ENCODE data around the gene CIB4. TPM values are rescaled to one million over a fixed set of nuclear protein-coding genes. Genes with fewer than 3 reads are reported as not detected.
A peak's percentile ranks its signal among the peaks of the same experiment; 100 is the strongest.

The CIB4 gene
- total and polyA plus RNA-seq, 9 donors: 3.9 TPM; not detected in 8

DNA sequence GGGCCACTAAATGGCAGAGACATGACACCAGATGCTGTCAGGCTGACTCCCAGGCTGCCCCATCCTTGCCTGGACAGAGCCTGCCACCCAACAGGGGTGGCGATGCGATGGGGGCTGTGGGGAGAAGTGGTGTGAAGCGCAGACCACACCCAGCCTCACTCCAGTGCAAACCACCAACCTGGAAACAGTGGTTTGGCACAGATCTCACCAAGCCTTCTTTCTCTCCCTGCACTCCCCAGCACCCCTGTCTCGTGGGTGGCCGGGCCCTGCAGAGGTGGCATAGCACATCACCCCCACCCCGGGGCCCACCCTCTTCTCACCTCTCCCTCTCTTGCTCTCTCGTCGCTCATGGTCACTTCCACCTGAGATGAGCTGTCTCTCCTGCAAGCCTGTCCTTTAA is 32.6 kb downstream of the CIB4 start:
- whole genome bisulfite sequencing, 3 donors: 83 to 94% (median 93%) methylated on average over 8 of the region's 8 CpGs
- intact Hi-C loops (cut with DNase I): loop anchor here in 2 of 4 donors (5.0 kb wide), 2 partner anchors 134 to 139 kb away; no protein-coding TSS in a partner anchor
- no peaks in the 10 kb centered on the region for H3K9me3 ChIP-seq

DNA sequence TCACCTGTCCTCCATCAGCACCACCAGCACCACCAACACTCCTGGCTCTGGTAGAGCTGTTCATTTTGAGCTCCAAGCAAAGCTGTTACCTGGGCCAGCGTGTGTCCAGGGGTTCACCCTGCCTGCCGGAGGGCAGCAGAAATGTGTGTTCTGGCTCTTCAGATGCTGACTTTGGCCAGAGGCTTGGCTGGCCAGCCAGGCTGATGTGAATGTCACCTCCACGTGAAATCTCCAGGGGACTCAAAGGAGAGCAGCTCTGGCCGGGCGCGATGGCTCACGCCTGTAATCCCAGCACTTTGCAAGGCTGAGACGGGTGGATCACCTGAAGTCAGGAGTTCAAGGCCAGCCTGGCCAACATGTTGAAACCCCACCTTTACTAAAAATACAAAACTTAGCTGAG is 33.5 kb downstream of the CIB4 start:
- WGBS, 3 donors: 82 to 90% (median 88%) methylated on average over 8 of the region's 8 CpGs
- Histone ChIP-seq H3K36me3 (no peaks in the 10 kb centered on the region), H3K27ac (no peak overlapping the region), H3K9me3 (no peaks in the 10 kb centered on the region), H3K4me3 (no peak overlapping the region), H3K4me1 (ENCODE audit: insufficient read depth) (peaks cover 4% of the 10 kb centered on the region), H3K27me3 (no peaks in the 10 kb centered on the region)
- no peak for DNase-seq
- intact Hi-C loops (cut with DNase I): loop anchor here in 3 of 4 donors (2.0 to 5.0 kb wide), 3 partner anchors 135 to 140 kb away; no protein-coding TSS in a partner anchor
- TF ChIP-seq POLR2A (IDR thresholded peaks at IDR 0.05) (no peak), EP300 (IDR thresholded peaks at IDR 0.05) (no peak)
- TF ChIP-seq, protein P1, sequence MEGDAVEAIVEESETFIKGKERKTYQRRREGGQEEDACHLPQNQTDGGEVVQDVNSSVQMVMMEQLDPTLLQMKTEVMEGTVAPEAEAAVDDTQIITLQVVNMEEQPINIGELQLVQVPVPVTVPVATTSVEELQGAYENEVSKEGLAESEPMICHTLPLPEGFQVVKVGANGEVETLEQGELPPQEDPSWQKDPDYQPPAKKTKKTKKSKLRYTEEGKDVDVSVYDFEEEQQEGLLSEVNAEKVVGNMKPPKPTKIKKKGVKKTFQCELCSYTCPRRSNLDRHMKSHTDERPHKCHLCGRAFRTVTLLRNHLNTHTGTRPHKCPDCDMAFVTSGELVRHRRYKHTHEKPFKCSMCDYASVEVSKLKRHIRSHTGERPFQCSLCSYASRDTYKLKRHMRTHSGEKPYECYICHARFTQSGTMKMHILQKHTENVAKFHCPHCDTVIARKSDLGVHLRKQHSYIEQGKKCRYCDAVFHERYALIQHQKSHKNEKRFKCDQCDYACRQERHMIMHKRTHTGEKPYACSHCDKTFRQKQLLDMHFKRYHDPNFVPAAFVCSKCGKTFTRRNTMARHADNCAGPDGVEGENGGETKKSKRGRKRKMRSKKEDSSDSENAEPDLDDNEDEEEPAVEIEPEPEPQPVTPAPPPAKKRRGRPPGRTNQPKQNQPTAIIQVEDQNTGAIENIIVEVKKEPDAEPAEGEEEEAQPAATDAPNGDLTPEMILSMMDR (IDR thresholded peaks at IDR 0.05): no peak

More for the DNA sequence above, 32.6 kb downstream of the CIB4 start:
- Histone ChIP-seq H3K36me3 (no peaks in the 10 kb centered on the region), H3K27ac (no peak overlapping the region), H3K27me3 (no peaks in the 10 kb centered on the region), H3K4me1 (ENCODE audit: insufficient read depth) (peaks cover 6% of the 10 kb centered on the region), H3K4me3 (no peak overlapping the region)
- no peak for DNase-seq
- TF ChIP-seq, protein P1 (IDR thresholded peaks at IDR 0.05): no peak
- TF ChIP-seq EP300 (IDR thresholded peaks at IDR 0.05): no peak
- no peak for TF ChIP-seq POLR2A (IDR thresholded peaks at IDR 0.05)

DNA sequence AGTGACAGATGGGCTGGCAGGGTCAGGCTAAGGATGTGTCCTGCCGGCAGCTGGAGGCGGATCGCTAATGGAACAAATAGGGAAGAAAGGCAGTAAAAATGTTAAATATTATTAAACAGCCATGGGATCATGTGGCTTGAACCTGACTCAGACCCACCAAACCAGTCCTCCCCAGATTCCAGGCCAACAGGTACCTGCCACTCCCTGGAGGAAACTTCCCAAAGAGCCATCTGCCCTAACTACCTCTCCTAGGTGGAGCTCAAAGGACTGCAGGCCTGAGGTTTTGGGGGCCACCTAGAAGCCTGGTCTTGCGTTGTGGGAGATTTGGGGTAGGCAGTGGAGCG is 34.3 kb downstream of the CIB4 start:
- H3K9me3 ChIP-seq: no peaks in the 10 kb centered on the region
- H3K36me3 ChIP-seq: no peaks in the 10 kb centered on the region
- TF ChIP-seq POLR2A (IDR thresholded peaks at IDR 0.05) (no peak), EP300 (IDR thresholded peaks at IDR 0.05) (no peak)
- TF ChIP-seq, protein P1 (IDR thresholded peaks at IDR 0.05): no peak
- H3K27ac ChIP-seq: no peak overlapping the region
- DNase-seq: no peak
- intact Hi-C loops (cut with DNase I): loop anchor here in 3 of 4 donors (2.0 to 5.0 kb wide), 3 partner anchors 135 to 140 kb away; no protein-coding TSS in a partner anchor
- 84 to 91% (median 89%) methylated on average over 5 of the region's 5 CpGs for WGBS, 3 donors
- no peaks in the 10 kb centered on the region for H3K27me3 ChIP-seq
- H3K4me1 ChIP-seq (ENCODE audit: insufficient read depth): no peaks in the 10 kb centered on the region
- no peak overlapping the region for H3K4me3 ChIP-seq

DNA sequence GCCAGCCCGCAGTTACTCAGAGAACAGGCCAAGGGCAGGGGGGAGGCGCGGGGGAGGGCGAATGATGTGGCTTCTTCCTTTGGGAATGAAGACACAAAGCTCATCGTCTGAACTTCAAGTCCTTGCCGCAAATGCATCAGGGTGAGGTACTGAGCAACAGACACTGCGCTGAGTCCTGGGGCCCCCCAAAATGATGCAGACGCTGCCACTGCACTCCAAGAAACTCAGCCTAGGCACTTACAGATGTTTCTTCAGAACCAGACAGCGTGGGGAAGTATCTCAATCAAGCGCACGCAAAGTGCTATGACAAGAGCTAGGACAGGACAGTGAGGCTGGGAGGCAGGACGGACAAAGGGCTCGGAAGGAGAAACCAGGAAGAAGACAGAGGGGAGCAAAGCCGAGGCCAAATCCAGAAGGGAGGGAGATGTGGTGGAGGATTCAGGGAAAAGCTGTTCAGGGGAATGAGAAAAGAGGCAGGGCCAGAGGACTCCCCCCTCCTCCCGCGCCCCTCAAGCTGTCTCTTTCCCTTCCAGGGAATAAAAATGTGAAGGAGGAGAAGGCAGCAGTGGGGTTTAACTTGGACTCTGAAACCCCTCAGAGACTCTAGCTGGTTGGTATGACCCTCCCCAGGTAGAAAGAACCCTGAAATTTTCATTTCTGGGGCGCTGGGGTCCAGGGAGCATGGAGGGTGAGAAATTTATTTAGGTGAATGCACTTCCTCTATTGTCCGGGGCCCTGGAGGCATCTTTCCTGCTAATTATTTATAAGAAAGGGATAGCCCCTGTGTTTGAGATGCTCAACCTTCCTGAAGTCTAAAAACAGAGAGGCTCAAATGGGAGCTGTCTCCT is 34.9 kb downstream of the CIB4 start:
- 60 to 66% (median 65%) methylated on average over 18 of the region's 18 CpGs for WGBS, 3 donors
- H3K4me3 ChIP-seq: no peak overlapping the region
- no peaks in the 10 kb centered on the region for H3K9me3 ChIP-seq
- peak in 4 of 5 donors; percentile 41 to 68 (median 56) for DNase-seq
- TF ChIP-seq POLR2A (IDR thresholded peaks at IDR 0.05): no peak
- no peak for TF ChIP-seq EP300 (IDR thresholded peaks at IDR 0.05)
- TF ChIP-seq, protein P1 (IDR thresholded peaks at IDR 0.05): no peak
- H3K4me1 ChIP-seq (ENCODE audit: insufficient read depth): no peaks in the 10 kb centered on the region
- no peaks in the 10 kb centered on the region for H3K27me3 ChIP-seq
- H3K27ac ChIP-seq: no peak overlapping the region
- H3K36me3 ChIP-seq: no peaks in the 10 kb centered on the region
- intact Hi-C loops (cut with DNase I): loop anchor here (1.0 to 5.0 kb wide), 4 partner anchors 136 to 141 kb away; no protein-coding TSS in a partner anchor

Data from ovary (tissue), 9 donors.